ENCODE results near the gene HYPK.
"Not testable (repeated sequence)": the region's sequence is repeated elsewhere in the genome, so short reads cannot be mapped to it uniquely, and the experiment has no call there.

Gene HYPK

DNA sequence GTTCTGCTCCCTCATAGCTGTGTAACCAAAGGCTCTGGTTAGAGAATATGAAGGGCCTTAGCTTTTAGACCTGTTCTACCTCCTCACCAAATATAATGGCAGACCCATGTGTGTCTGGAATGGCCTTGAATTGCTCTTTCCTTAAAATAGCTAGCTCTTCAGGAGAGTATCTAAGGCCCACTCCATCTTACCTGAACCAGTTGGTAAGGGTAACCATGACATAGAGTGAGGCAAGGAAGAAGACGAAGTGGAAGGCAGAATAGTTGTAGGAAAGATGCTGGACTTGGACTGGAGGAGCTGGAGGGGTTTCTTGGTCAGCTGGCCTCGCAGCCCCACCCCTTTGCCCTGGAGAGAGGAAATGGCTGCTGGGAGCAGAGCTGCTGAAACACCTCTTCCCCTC, 5.2 kb upstream of the HYPK start:
- no peak for DNase-seq (ENCODE audit: low read depth)
- no peak overlapping the region for H3K4me3 ChIP-seq (ENCODE audit: low read depth, low read length)

DNA sequence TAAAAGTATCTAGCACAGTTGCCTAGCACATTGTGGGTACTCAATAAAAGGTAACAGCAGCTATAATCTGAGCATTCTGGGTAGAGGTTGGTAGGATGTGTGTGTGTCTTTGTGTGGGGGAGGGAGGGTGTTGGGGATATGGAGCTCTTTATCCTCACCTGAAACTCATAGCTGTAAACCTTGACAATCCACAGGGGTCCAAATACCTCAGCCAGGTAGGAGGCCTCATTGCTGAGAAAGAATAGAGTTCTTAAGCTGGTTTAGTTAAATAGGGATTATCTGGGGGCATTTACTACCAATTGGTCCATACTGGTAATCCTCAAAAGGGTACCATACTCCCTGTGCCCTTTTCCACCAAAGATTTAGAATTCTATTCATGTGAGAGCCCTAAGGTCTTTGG, 4.4 kb upstream of the HYPK start:
- TF ChIP-seq, protein P1, sequence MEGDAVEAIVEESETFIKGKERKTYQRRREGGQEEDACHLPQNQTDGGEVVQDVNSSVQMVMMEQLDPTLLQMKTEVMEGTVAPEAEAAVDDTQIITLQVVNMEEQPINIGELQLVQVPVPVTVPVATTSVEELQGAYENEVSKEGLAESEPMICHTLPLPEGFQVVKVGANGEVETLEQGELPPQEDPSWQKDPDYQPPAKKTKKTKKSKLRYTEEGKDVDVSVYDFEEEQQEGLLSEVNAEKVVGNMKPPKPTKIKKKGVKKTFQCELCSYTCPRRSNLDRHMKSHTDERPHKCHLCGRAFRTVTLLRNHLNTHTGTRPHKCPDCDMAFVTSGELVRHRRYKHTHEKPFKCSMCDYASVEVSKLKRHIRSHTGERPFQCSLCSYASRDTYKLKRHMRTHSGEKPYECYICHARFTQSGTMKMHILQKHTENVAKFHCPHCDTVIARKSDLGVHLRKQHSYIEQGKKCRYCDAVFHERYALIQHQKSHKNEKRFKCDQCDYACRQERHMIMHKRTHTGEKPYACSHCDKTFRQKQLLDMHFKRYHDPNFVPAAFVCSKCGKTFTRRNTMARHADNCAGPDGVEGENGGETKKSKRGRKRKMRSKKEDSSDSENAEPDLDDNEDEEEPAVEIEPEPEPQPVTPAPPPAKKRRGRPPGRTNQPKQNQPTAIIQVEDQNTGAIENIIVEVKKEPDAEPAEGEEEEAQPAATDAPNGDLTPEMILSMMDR (IDR thresholded peaks at IDR 0.05; ENCODE audit: low read depth, low read length, missing control alignments): no peak
- DNase-seq (ENCODE audit: low read depth): no peak
- no peak overlapping the region for H3K4me3 ChIP-seq (ENCODE audit: low read depth, low read length)

More for the DNA sequence above, 5.2 kb upstream of the HYPK start:
- TF ChIP-seq, protein P1 (IDR thresholded peaks at IDR 0.05; ENCODE audit: low read depth, low read length, missing control alignments): no peak

DNA sequence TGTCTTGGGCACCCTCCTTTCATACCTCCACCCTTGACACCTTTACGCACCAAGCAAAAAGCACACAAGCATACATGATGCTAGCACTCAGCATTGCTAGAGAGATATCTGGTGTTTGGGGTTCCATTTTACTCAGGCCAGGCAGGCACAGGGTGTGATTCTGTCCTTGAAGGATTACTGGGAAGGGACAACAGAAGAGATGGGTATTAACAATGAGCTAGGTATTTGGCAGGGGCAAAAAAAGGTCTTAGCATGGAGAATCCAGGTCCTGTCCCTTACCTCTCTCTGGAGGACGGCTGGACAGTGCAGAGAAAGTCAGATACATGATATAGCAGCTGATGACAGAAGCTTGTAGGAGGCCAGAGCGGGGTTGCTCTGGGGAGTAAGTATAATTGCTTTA, 3.8 kb upstream of the HYPK start:
- no peak for DNase-seq (ENCODE audit: low read depth)
- TF ChIP-seq, protein P1 (IDR thresholded peaks at IDR 0.05; ENCODE audit: low read depth, low read length, missing control alignments): no peak
- no peak overlapping the region for H3K4me3 ChIP-seq (ENCODE audit: low read depth, low read length)

DNA sequence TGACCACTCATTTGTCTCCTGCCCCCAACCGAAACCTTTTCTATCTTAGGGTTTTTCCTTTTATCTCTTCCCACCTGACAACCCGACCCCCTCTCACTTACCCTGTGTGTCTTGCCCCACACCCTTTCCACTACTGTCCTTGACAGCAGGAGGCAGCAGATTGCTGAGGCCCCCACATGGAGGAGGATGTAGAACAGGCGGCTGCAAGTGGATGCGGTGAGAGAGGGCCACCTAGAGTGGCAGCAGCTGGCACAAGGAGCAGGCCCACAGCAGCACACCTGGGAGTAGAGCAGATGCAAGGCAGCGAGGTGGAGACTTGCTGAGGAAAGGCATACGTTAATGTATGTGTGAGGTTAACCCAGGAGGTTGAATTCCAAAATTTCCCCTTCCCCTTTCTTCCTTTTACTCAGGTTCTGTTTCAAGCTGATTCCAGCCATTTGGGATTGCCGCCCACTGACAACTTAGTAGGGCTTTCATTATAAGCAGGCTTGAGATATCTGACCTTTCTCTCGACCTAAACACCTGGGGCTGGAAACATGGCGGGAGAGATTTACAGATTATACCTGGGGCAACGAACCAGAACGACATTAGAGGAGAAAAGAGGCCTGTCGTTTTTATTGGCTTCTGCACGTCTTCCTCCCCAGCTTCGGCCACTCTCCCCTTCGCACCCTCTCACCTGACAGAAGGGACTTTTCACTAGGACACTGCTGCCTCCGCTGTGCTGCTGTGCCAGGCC, 1.0 kb upstream of the HYPK start:
- H3K4me3 ChIP-seq (ENCODE audit: low read depth, low read length): no peak overlapping the region
- TF ChIP-seq, protein P1 (IDR thresholded peaks at IDR 0.05; ENCODE audit: low read depth, low read length, missing control alignments): no peak
- DNase-seq (ENCODE audit: low read depth): no peak

DNA sequence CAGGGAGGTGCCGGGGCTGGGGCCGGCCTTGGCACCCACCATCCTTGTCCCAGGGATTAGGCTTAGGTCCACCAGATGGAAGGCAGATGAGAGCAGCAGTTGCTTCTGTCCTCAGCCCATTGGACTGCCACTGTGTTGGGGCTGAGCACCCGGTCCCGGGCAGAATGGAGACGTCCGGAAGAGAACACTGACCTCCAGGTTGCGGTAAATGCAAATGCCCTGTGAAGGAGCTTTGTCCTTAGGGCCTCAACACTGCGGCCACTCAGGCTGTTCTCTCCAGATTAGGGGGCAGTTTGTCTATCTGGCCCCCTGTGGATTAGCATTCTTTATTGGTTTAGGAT, 484 bp upstream of the HYPK start, which contains the start of gene SERINC4:
Gene SERINC4, minus strand, starts transcription at position 276 of the 341 bp plus-strand sequence. Its CDS starts 234 bp downstream, at position 42.
- TF ChIP-seq, protein P1 (IDR thresholded peaks at IDR 0.05; ENCODE audit: low read depth, low read length, missing control alignments): no peak
- no peak for DNase-seq (ENCODE audit: low read depth)
- peak within 1 kb of the TSS; percentile 78 for H3K4me3 ChIP-seq (ENCODE audit: low read depth, low read length)

DNA sequence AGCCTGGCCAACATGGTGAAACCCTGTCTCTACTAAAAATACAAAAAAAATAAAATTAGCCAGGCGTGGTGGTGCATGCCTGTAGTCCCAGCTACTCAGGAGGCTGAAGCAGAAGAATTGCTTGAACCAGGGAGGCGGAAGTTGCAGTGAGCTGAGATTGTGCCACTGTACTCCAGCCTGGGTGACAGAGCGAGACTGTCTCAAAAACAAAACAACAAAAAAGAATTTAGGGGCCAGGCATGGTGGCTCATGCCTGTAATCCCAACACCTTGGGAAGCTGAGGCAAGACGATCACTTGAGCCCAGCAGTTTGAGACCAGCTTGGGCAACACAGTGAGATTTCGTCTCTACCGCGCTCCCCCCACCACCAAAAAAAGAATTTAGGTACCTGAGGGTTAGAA, 2.3 kb downstream of the HYPK start:
- not testable (repeated sequence) for DNase-seq (ENCODE audit: low read depth); H3K4me3 ChIP-seq (ENCODE audit: low read depth, low read length)

DNA sequence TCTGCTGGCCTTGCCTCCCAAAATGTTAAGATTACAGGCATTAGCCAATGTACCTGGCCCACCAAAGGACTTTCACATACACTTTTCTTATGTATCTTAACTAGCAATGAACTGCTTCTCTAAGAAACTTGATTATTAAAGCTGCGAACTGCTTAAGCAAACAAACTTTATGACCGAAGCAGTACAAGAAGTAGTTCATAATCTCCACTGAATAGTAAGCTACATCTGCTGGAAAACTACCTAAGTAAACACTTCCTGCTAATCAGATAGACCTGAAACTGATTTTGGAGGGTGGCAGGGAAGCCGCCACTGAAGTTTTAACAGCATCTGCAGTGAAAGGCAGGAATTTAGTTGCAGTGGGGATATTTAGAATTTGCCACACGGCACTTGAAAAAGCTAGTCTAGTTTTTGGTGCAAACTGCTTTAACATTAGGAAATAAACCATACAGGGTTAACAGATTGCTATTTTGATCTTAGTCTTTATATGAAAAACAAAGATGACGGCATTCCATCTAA, 8.1 kb downstream of the HYPK start:
- TF ChIP-seq, protein P1 (IDR thresholded peaks at IDR 0.05; ENCODE audit: low read depth, low read length, missing control alignments): no peak
- no peak overlapping the region for H3K4me3 ChIP-seq (ENCODE audit: low read depth, low read length)
- DNase-seq (ENCODE audit: low read depth): no peak
